Progenitor cell of endocrine pancreas (in vitro differentiated cells): Measurements from ENCODE around the gene CREB3L1. TPM values are rescaled to one million over a fixed set of nuclear protein-coding genes. Genes with fewer than 3 reads are reported as not detected.
A peak's percentile ranks its signal among the peaks of the same experiment; 100 is the strongest.

ENCODE experiments used
- DNase-seq: peaks from one replicate; pipeline ENCODE4 v3.0.0; 2021; ENCODE audit warnings: low spot score; ENCODE audit not compliant: unreplicated experiment
- H3K27ac Mint-ChIP-seq: 2 replicates; pipeline ENCODE4 v1.8.0; 2021; ENCODE audit warnings: mild to moderate bottlenecking, moderate library complexity, mixed read lengths
- H3K27me3 Mint-ChIP-seq: 2 replicates; pipeline ENCODE4 v1.8.0; 2021; ENCODE audit warnings: mixed read lengths
- H3K36me3 Mint-ChIP-seq: 2 replicates; pipeline ENCODE4 v1.8.0; 2022; ENCODE audit warnings: mixed read lengths; ENCODE audit not compliant: insufficient read depth
- H3K4me1 Mint-ChIP-seq: 2 replicates; pipeline ENCODE4 v1.8.0; 2021; ENCODE audit warnings: low read depth, mixed read lengths
- H3K4me3 Mint-ChIP-seq: 2 replicates; pipeline ENCODE4 v1.8.0; 2021; ENCODE audit warnings: low read depth, mild to moderate bottlenecking, moderate library complexity, mixed read lengths
- H3K9me3 Mint-ChIP-seq: 2 replicates; pipeline ENCODE4 v1.8.0; 2021; ENCODE audit warnings: low read depth, mixed read lengths
- CTCF ChIP-seq: fragments of 200-600 bp; sonication (generic); IDR thresholded peaks from one replicate; pipeline ENCODE4 v1.5.0; 2021; ENCODE audit warnings: antibody characterized with exemption, mild to moderate bottlenecking; ENCODE audit not compliant: unreplicated experiment
- total RNA-seq: library from RNA; stranded (reverse); gene quantifications from 2 replicates; pipeline ENCODE4 v1.2.1, GENCODE V29; 2021

The CREB3L1 gene
- total RNA-seq, 1 donor from 2014 or later: 9.6 TPM

DNA sequence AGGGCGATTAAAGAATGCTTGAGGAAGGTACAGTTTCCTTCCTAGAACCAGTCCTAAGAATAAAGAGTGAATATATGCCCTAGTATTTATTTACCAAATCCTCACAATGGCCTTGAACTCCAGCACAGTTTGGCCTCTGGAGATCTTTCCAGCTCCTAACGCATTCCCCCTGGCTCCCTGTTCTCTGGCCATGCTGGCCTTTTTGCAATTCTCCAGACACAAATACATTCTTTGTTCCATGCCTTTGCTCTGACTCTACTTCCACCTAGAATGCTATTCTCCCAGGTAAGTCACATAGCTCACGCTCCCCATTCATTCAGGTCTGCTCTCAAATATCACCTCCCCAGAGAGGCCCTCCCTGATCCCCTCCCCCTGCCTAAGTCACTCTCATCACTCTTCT lies 66.1 kb downstream of the CREB3L1 start:
- Mint-ChIP-seq H3K27me3 (peaks cover 39% of the 10 kb centered on the region), H3K4me3 (no peak overlapping the region), H3K27ac (no peak overlapping the region), H3K4me1 (peaks cover 23% of the 10 kb centered on the region), H3K9me3 (no peaks in the 10 kb centered on the region), H3K36me3 (no peaks in the 10 kb centered on the region)
- DNase-seq: no peak
- no peak for TF ChIP-seq CTCF

- Mint-ChIP-seq H3K27me3 (peaks cover 33% of the 10 kb centered on the region), H3K27ac (no peak overlapping the region), H3K9me3 (no peaks in the 10 kb centered on the region), H3K4me1 (peaks cover 19% of the 10 kb centered on the region), H3K4me3 (no peak overlapping the region), H3K36me3 (no peaks in the 10 kb centered on the region)
- no peak for TF ChIP-seq CTCF
- DNase-seq: no peak
Observed at GRCh38 chr11:46345131-46345597, 67.7 kb downstream of the CREB3L1 start.

GRCh38 chr11:46345881-46346484 lies 68.5 kb downstream of the CREB3L1 start:
- Mint-ChIP-seq H3K27me3 (peaks cover 32% of the 10 kb centered on the region), H3K27ac (no peak overlapping the region), H3K9me3 (no peaks in the 10 kb centered on the region), H3K4me3 (peak overlapping the region; percentile 72), H3K4me1 (peaks cover 19% of the 10 kb centered on the region), H3K36me3 (no peaks in the 10 kb centered on the region)
- no peak for TF ChIP-seq CTCF
- no peak for DNase-seq

DNA sequence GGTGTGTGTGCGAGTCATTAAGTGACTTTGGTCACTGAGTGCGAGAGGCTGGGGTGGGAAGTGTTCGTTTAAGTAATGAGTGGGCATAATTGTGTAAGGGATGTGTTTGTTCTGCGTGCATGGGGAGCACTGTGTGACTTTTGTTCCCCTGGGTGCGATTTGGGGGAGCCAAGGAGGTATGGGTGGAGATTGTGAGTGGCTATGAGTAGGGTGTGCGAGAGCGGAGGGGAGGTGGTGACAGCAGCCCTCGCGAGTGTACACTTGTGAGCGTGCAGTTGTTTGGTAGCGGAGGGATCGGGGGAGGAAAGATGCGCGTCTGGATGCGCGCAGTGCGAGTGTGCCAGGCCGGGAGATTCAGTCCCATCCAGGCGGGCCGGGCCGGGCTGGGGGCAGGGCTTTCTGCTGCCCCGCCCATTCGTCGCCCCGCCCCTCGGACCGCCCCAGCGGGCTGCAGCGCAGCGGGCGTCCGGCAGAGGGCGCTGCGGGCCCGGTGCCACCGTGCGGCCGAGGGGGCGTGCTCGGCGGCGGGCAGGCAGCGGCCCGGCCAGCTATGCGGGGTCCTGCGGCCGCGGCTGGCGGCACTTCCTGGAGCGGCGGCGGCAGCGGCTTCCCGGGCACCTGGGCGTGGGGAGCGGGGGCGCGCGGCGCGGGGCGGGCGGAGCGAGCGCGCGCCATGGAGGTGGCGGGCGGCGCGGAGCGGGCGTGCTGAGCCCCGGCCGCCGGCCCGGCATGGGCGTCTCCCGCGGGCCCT lies 69.6 kb downstream of the CREB3L1 start, which contains the start of gene DGKZ:
Gene DGKZ, plus strand, starts transcription at position 578 of the 751 bp plus-strand sequence. CDS start 197 bp downstream, outside the sequence.
- H3K27ac Mint-ChIP-seq: peak within 1 kb of the TSS; percentile 2
- H3K4me3 Mint-ChIP-seq: peak within 1 kb of the TSS; percentile 77
- no peaks in the 10 kb centered on the region for H3K9me3 Mint-ChIP-seq
- H3K27me3 Mint-ChIP-seq: peaks cover 24% of the 10 kb centered on the region
- no peaks in the 10 kb centered on the region for H3K36me3 Mint-ChIP-seq
- peaks cover 26% of the 10 kb centered on the region for H3K4me1 Mint-ChIP-seq
- peak; percentile 86 for DNase-seq
- peak; percentile 87 for TF ChIP-seq CTCF

DNA sequence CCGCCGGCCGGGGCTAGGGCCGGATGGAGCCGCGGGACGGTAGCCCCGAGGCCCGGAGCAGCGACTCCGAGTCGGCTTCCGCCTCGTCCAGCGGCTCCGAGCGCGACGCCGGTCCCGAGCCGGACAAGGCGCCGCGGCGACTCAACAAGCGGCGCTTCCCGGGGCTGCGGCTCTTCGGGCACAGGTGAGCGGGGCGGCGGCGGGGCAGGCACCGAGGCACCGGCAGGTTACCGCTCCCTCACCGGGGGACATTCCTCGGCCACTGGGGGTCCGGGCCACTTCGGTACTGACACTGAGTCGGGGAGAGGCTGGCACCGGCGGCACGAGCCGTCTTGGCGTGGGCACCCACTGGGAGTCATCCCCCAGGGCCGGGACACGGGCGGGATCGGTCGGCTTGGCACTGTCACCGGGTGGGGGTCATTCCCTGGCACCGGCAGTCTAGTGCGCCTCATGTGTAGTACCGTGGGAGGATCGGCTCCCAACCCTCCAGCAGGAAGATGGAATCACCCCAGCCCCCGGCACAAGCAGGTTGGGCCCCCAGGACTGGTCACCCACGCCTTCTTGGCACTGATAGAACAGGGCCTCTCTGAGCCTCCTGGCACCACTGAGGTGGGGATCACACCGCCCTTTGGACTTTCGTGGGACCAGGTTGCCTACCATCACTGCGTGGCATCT lies 70.3 kb downstream of the CREB3L1 start:
- no peak for TF ChIP-seq CTCF
- H3K36me3 Mint-ChIP-seq: no peaks in the 10 kb centered on the region
- H3K9me3 Mint-ChIP-seq: no peaks in the 10 kb centered on the region
- no peak for DNase-seq
- H3K27ac Mint-ChIP-seq: no peak overlapping the region
- peak overlapping the region; percentile 77 for H3K4me3 Mint-ChIP-seq
- H3K4me1 Mint-ChIP-seq: peaks cover 27% of the 10 kb centered on the region
- H3K27me3 Mint-ChIP-seq: peaks cover 24% of the 10 kb centered on the region
